Testis (tissue), 3 donors: Measurements from ENCODE around the gene RRP1B. TPM values are rescaled to one million over a fixed set of nuclear protein-coding genes. Genes with fewer than 3 reads are reported as not detected.

Source experiments
- DNase-seq: peaks from one replicate; pipeline ENCODE4 v3.0.0-alpha.2; 2019
- H3K27ac ChIP-seq, 2 donors: fragments of 200-600 bp; sonication (generic); one replicate each; pipeline ENCODE4 v1.5.1; 2019
- H3K27me3 ChIP-seq: fragments of 200-600 bp; sonication (generic); one replicate; pipeline ENCODE4 v1.5.1; 2019
- H3K36me3 ChIP-seq: fragments of 200-600 bp; sonication (generic); one replicate; pipeline ENCODE4 v1.5.1; 2017; ENCODE audit warnings: low read depth; ENCODE audit errors: missing control alignments
- H3K4me1 ChIP-seq: fragments of 200-600 bp; sonication (generic); one replicate; pipeline ENCODE4 v1.5.1; 2019
- H3K4me3 ChIP-seq, 2 donors: fragments of 200-600 bp; sonication (generic); one replicate each; pipeline ENCODE4 v1.5.1; 2017 to 2019
- H3K9me3 ChIP-seq: fragments of 200-600 bp; sonication (generic); one replicate; pipeline ENCODE4 v1.5.1; 2017
- CTCF ChIP-seq, 3 experiments: fragments of 450-650 bp in 2 of 3; fragments of 200-600 bp in 1 of 3; sonication (generic) in 1 of 3; IDR thresholded peaks; one replicate each; pipeline ENCODE4 v1.5.1; 2016 to 2019; ENCODE audit warnings: antibody characterized with exemption in 3 of 3, mild to moderate bottlenecking in 2 of 3, moderate library complexity in 1 of 3
- POLR2A ChIP-seq: fragments of 450-650 bp; IDR thresholded peaks from one replicate; pipeline ENCODE4 v1.6.1; 2017; ENCODE audit warnings: antibody characterized with exemption, mild to moderate bottlenecking, moderate library complexity
- WGBS, 2 donors: methylation state at CpG; one replicate each; pipeline ENCODE4 v1.1.5; 2018; 5-methylcytosine and 5-hydroxymethylcytosine counted together
- intact Hi-C: fragments of 100-400 bp; cut with DNase I; formaldehyde crosslinking; loops from one replicate; pipeline ENCODE4 v1.15.1; 2023; ENCODE audit warnings: low total_unique reads
- polyA plus RNA-seq: library from polyadenylated mRNA; stranded (reverse); fragments of 350-450 nt; fragmentation: Illumina TruSeq; extraction: RNeasy Lipid Tissue Mini Kit (QIAGEN cat#74804); gene quantifications from one replicate; pipeline ENCODE4 v1.2.3, GENCODE V29; 2014; ENCODE audit warnings: low read depth, low replicate concordance; ENCODE audit not compliant: insufficient read depth
- total RNA-seq, 2 donors: library from RNA; depleted of rRNA; stranded (reverse); fragments of >200 nt; gene quantifications; one replicate each; pipeline ENCODE4 v1.2.3, GENCODE V29; 2016

The RRP1B gene
- total and polyA plus RNA-seq, 3 donors from 2014 or later: 27.8 to 48.6 (median 44.8) TPM

- DNase-seq: no peak
- Histone ChIP-seq H3K4me3 (no peak overlapping the region), H3K27me3 (no peaks in the 10 kb centered on the region), H3K36me3 (no peaks in the 10 kb centered on the region), H3K4me1 (peaks cover 8% of the 10 kb centered on the region), H3K27ac (no peak overlapping the region), H3K9me3 (no peaks in the 10 kb centered on the region)
- intact Hi-C loops: no loop called here
- WGBS, 2 donors: 89 to 93% methylated on average over 4 of the region's 4 CpGs
- TF ChIP-seq POLR2A: no peak
- no peak for TF ChIP-seq CTCF (IDR thresholded peaks at IDR 0.05)
Measured at GRCh38 chr21:43665879-43666278, 6.5 kb downstream of the RRP1B start.

- no peaks in the 10 kb centered on the region for H3K27me3 ChIP-seq
- TF ChIP-seq CTCF (IDR thresholded peaks at IDR 0.05): no peak
- no peak for TF ChIP-seq POLR2A
- H3K9me3 ChIP-seq: no peaks in the 10 kb centered on the region
- intact Hi-C loops: no loop called here
- 87 to 96% methylated on average over 7 of the region's 7 CpGs for WGBS, 2 donors
- no peak overlapping the region for H3K27ac ChIP-seq
- H3K4me1 ChIP-seq: no peaks in the 10 kb centered on the region
- DNase-seq: no peak
- no peak overlapping the region for H3K4me3 ChIP-seq
- no peaks in the 10 kb centered on the region for H3K36me3 ChIP-seq
Measured at GRCh38 chr21:43667191-43667904, 8.0 kb downstream of the RRP1B start.

GRCh38 chr21:43669828-43670605, 10.7 kb downstream of the RRP1B start:
- no peaks in the 10 kb centered on the region for H3K27me3 ChIP-seq

DNA sequence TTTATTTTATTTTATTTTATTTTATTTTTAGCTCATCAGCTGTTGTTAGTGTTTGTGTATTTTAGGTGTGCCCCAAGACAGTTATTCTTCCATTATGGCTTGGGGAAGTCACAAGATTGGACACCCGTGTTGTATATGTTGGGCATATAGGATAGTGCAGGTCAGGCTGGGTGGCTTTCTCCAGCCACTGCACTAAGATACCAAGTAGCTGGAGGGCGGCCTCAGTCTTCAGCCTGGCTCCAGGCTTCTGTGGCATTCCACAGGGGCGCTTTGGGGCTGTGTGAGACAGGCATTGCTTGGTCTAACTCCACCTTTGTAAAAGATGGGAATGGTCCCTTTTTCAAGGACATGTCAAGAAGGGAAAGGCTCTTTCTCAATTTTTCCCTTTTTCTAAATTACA, 16.5 kb downstream of the RRP1B start:
- no peaks in the 10 kb centered on the region for H3K36me3 ChIP-seq
- intact Hi-C loops: no loop called here
- no peak overlapping the region for H3K4me3 ChIP-seq
- no peaks in the 10 kb centered on the region for H3K4me1 ChIP-seq
- H3K27ac ChIP-seq: no peak overlapping the region
- H3K9me3 ChIP-seq: no peaks in the 10 kb centered on the region
- 94 to 96% methylated on average over 3 of the region's 3 CpGs for WGBS, 2 donors
- no peak for DNase-seq
- no peaks in the 10 kb centered on the region for H3K27me3 ChIP-seq
- TF ChIP-seq CTCF (IDR thresholded peaks at IDR 0.05): no peak
- no peak for TF ChIP-seq POLR2A

More at GRCh38 chr21:43669828-43670605, 10.7 kb downstream of the RRP1B start:
- no peak for DNase-seq
- no peak for TF ChIP-seq CTCF (IDR thresholded peaks at IDR 0.05)
- no peak for TF ChIP-seq POLR2A
- WGBS, 2 donors: 74 to 76% methylated on average over 18 to 20 of the region's 20 CpGs
- intact Hi-C loops: no loop called here
- Histone ChIP-seq H3K36me3 (no peaks in the 10 kb centered on the region), H3K4me1 (no peaks in the 10 kb centered on the region), H3K9me3 (no peaks in the 10 kb centered on the region), H3K27ac (no peak overlapping the region), H3K4me3 (no peak overlapping the region)
